Left lung (tissue), 10 donors: ENCODE results near the gene MTAP. TPM values are rescaled to one million over a fixed set of nuclear protein-coding genes. Genes with fewer than 3 reads are reported as not detected.

ENCODE experiments used
- ATAC-seq: fragments of 200-7000 bp; cut with Tn5 transposase; one replicate; pipeline ENCODE4 v1.9.1; 2020; ENCODE audit warnings: moderate library complexity
- DNase-seq, 4 donors: peaks; one replicate each; pipeline ENCODE4 v3.0.0-alpha.2; 2013 to 2020
- H3K27ac ChIP-seq, 2 donors: fragments of 200-600 bp; sonication (generic) in 1 of 2; one replicate each; pipeline versions ENCODE4 v1.5.0 to v1.8.0; 2020 to 2021
- H3K27me3 ChIP-seq, 2 donors: fragments of 200-600 bp; sonication (generic) in 1 of 2; one replicate each; pipeline versions ENCODE4 v1.5.0 to v1.8.0; 2020 to 2021
- H3K36me3 ChIP-seq, 2 donors: fragments of 200-600 bp; sonication (generic) in 1 of 2; one replicate each; pipeline versions ENCODE4 v1.5.0 to v1.8.0; 2020 to 2021
- H3K4me1 ChIP-seq, 2 donors: fragments of 200-600 bp; one replicate each; pipeline ENCODE4 v1.8.0; 2021
- H3K4me3 ChIP-seq, 2 donors: fragments of 200-600 bp; sonication (generic) in 1 of 2; one replicate each; pipeline versions ENCODE4 v1.5.0 to v1.8.0; 2020 to 2021; ENCODE audit warnings: mild to moderate bottlenecking in 1 of 2
- H3K9me3 ChIP-seq, 2 donors: fragments of 200-600 bp; sonication (generic) in 1 of 2; one replicate each; pipeline versions ENCODE4 v1.5.0 to v1.8.0; 2020 to 2021
- CTCF ChIP-seq, 2 donors: fragments of 200-600 bp; sonication (generic) in 1 of 2; IDR thresholded peaks; one replicate each; pipeline versions ENCODE4 v1.5.0 to v1.8.0; 2021; ENCODE audit warnings: antibody characterized with exemption in 2 of 2
- intact Hi-C, 2 donors: fragments of 100-400 bp; cut with DNase I; formaldehyde crosslinking; loops; one replicate each; pipeline versions ENCODE4 v1.11.2 to v1.14.2; 2022
- polyA plus RNA-seq, 6 donors: library from polyadenylated mRNA; unstranded; fragments of 120-200 nt; gene quantifications; one replicate each; pipeline ENCODE4 v1.2.1, GENCODE V29; 2013; ENCODE audit not compliant: insufficient read length in 6 of 6
- total RNA-seq, 2 donors: library from RNA; stranded (reverse); fragmentation: NEBNext Ultra II Directional; extraction: Animal tissue kit (Norgen Biotek cat#: 25700); gene quantifications; one replicate each; pipeline ENCODE4 v1.2.1, GENCODE V29; 2021
- donor health status: DM: no; HTN: yes; CAD: no.
- donor health status: DM: no; HTN: no; CAD: no.

Gene MTAP
- total and polyA plus RNA-seq, 8 donors = 34.0 to 44.6 (median 36.7) TPM

- DNase-seq (no peak), ATAC-seq (no peak)
- Histone ChIP-seq H3K9me3 (peaks cover 0 to 25% of the 10 kb centered on the region in 2 donors), H3K36me3 (peaks cover 0 to 24% of the 10 kb centered on the region in 2 donors), H3K4me1 (no peaks in the 10 kb centered on the region), H3K27ac (no peak overlapping the region), H3K27me3 (no peaks in the 10 kb centered on the region), H3K4me3 (no peak overlapping the region)
- intact Hi-C loops = no loop called here
- no peak for TF ChIP-seq CTCF (IDR thresholded peaks at IDR 0.05)
Measured at GRCh38 chr9:21890696-21891095, 88.3 kb downstream of the MTAP start.

- intact Hi-C loops = no loop called here
- H3K4me3 ChIP-seq = no peak overlapping the region
- H3K4me1 ChIP-seq = no peaks in the 10 kb centered on the region
- peaks cover 0 to 58% of the 10 kb centered on the region in 2 donors for H3K9me3 ChIP-seq
- no peak overlapping the region for H3K27ac ChIP-seq
- DNase-seq (no peak), ATAC-seq (no peak)
- H3K36me3 ChIP-seq = no peaks in the 10 kb centered on the region
- no peak for TF ChIP-seq CTCF (IDR thresholded peaks at IDR 0.05)
- no peaks in the 10 kb centered on the region for H3K27me3 ChIP-seq
Measured at GRCh38 chr9:21901546-21901945, 99.1 kb downstream of the MTAP start.

DNA sequence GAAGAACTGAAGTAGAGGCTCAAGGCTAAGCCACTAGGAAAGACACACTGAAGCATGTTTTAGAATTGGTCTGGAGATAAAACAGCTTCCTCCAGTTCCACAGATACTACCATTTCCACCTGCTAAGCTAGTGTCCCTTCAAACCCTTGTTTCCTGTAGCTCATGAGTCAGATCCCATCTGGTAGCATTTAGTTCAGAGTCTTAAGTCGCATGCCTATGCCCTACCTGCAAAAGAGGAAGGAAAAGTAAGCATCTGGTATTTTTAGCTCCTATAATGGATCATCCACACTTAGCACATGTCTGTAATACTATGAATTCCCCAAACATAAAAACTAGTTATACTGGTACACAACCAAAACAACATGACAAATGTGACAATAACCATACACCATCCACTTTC, 99.7 kb downstream of the MTAP start:
- ATAC-seq (no peak), DNase-seq (no peak)
- intact Hi-C loops = no loop called here
- Histone ChIP-seq H3K9me3 (peaks cover 0 to 58% of the 10 kb centered on the region in 2 donors), H3K4me3 (no peak overlapping the region), H3K27me3 (no peaks in the 10 kb centered on the region), H3K4me1 (no peaks in the 10 kb centered on the region), H3K36me3 (no peaks in the 10 kb centered on the region), H3K27ac (no peak overlapping the region)
- no peak for TF ChIP-seq CTCF (IDR thresholded peaks at IDR 0.05)

DNA sequence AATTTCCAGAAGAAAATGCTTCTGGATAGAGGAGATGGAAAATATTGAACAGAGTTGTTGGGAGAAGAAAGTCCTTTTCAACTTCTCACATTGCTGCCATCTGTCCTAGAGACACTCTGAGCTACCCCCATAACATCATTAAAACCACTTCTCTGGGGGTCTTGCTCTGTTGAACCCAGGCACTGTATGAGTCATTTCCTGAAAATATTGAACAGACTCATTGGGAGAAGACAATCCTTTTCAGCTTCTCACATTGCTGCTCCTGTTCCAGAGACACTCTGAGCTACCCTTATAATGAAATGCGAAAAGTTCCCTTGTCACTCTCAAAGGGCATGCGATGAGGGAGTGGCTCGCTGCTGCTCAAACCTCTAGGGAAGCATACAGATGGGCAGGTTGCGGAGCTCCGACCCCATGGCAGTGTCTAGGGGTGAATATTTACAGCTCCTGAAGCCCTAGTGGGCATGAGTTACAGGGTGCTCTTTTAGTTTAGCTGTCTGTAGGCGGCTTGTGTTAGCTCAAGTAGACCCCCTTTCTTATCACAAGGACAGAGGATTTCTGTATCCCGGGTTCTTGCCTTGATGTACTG, 101.0 kb downstream of the MTAP start:
- intact Hi-C loops = no loop called here
- DNase-seq (no peak), ATAC-seq (no peak)
- Histone ChIP-seq H3K9me3 (peaks cover 0 to 60% of the 10 kb centered on the region in 2 donors), H3K4me1 (no peaks in the 10 kb centered on the region), H3K27ac (no peak overlapping the region), H3K36me3 (no peaks in the 10 kb centered on the region), H3K4me3 (no peak overlapping the region), H3K27me3 (no peaks in the 10 kb centered on the region)
- TF ChIP-seq CTCF (IDR thresholded peaks at IDR 0.05) = no peak

DNA sequence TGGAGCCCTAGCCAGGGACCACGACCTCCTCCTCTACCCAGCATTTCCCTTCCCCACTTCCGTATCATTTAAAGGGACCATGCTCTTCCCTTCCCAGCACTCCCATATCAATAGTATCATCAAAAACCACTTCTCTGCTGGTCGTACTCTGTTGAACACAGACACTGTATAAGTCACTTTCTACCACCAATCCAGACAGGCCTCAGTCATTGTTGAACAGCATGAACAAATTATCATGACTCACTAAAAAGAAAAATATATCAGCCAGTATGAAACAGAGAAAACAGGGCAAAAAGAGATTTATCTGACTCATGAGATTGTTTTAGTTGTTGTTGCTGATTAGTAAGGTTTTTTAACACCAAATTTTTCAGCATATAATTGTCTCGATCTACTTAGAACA, 101.9 kb downstream of the MTAP start:
- no peak for TF ChIP-seq CTCF (IDR thresholded peaks at IDR 0.05)
- H3K9me3 ChIP-seq = peaks cover 0 to 64% of the 10 kb centered on the region in 2 donors
- H3K27ac ChIP-seq = no peak overlapping the region
- H3K4me1 ChIP-seq = no peaks in the 10 kb centered on the region
- no peak for DNase-seq
- peaks cover 0 to 6% of the 10 kb centered on the region in 2 donors for H3K36me3 ChIP-seq
- H3K27me3 ChIP-seq = no peaks in the 10 kb centered on the region
- no peak overlapping the region for H3K4me3 ChIP-seq
- intact Hi-C loops = no loop called here
- no peak for ATAC-seq
